GM19239 (cell line): ENCODE data around the gene SUMF1.
"Not testable (repeated sequence)": the region's sequence is repeated elsewhere in the genome, so short reads cannot be mapped to it uniquely, and the experiment has no call there.

ENCODE experiments used
- DNase-seq: peaks from one replicate; pipeline ENCODE4 v3.0.0; 2011; ENCODE audit warnings: low spot score; ENCODE audit not compliant: insufficient read length
- FAIRE-seq: peaks from 2 replicates; lab custom pipeline; 2011; peaks lifted over from hg19 to GRCh38; lab: Jason Lieb, UNC

Gene SUMF1

DNA sequence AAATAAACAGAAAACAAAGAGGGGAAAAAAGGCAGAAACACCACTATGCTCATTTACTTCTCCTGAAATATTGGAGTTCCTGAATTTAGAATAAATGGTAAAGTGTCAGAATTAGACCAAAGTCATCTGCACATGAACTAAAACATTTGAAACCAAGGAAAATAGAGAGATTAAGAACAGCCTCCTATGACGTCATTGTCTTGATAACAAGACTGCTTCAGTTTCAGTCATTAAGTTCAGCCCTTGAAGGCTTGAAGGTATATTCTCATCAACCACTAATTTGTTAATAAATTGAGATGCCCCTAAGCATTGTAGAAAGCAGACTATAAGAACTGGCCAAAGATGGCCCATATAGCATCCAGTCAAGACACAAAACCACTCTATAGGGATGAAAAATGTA, 2.5 kb downstream of the SUMF1 start:
- DNase-seq: no peak
- no peak for FAIRE-seq

DNA sequence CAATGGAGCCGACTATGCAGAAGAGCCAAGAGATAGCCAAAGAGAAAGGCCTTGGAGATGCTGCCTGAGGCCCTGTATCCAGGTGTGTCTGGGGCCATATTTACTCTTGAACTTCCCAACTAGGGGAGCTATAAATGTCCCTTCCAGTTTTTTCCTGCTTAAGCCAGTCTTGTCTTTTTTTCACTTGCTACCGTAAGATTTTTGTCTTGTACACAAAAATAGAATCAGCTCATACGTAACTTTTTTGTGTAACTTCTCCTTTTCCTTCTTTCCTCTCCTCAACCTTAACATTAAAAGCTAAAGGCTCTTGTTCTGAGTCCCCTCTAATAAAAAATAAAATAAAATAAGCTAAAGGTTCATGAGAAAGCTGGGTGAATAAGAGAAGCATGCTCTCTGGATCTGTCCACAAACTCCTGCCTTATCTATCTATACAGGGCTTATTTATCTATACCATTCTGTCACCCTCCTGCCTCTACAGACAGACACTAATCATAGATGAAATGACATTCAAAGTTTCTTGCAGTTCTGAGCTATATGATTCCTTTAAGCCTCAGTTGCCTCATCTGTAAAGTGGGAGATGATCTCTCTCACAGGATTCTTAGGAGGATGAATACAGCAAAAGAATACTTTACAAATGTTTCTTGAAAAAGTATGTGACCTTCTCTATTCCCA, 4.6 kb downstream of the SUMF1 start:
- no peak for DNase-seq
- FAIRE-seq: no peak

DNA sequence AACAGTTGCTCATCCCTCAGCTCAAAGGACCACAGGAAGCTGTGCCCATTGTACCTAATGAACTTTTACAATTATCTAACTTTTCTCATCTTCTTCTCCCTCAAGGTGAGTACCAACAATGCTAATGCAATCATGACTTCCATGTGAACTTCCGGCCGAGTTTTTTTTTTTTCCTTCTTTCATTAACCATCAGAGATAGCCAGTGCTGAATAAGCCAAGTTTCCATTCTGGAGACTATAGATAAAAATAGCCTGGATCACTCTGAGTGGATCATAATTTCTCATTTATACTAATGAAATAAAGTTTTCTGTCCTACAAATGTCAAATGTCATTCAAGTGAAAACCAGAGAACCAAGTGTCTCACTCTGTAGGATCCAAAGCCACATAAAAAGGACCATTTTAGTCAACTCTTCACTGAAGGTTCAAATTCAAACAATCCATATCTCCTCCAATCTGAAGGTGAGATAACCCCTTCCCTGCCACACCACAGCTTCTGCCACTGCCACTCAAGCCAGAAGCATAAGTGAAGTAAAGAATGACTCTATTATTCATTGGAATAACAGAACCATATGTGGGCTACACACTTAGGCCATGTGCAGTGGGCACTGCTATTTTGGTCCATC, 5.5 kb downstream of the SUMF1 start:
- DNase-seq (no peak), FAIRE-seq (no peak)

DNA sequence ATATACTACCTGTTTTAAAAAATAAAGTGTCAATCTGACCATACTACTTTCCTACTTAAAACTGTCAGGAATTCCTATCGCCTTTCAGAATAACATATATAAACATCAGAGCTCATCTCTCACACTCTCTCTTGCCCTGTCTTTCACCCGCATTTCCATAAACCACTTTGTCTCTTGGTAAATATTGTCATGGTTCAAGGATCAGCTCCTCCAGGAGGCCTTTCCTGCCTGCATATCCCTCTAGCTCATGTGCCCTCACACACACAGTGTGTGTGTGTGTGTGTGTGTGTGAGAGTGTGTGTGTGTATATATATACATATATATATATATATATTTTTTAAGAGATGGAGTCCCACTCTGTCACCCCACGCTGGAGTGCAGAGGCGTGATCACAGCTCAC, 6.7 kb downstream of the SUMF1 start:
- no peak for DNase-seq
- no peak for FAIRE-seq

DNA sequence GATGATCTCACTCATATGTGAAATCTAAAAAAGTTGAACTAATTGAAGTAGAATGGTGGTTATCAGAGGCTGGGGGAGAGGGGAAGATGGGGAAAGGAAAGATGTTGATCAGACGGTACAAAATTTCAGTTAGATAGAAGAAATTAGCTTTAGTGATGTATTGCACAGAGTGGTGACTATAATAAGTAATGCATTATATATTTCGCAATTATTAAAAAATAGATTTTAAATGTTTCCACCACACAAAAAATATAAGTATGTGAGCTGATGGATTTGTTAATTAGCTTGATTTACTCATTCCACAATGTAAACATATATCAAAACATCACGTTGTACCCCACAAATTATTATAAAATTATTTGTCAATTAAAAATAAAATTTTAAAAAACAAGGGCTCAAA, 8.1 kb downstream of the SUMF1 start:
- FAIRE-seq (no peak), DNase-seq (no peak)

DNA sequence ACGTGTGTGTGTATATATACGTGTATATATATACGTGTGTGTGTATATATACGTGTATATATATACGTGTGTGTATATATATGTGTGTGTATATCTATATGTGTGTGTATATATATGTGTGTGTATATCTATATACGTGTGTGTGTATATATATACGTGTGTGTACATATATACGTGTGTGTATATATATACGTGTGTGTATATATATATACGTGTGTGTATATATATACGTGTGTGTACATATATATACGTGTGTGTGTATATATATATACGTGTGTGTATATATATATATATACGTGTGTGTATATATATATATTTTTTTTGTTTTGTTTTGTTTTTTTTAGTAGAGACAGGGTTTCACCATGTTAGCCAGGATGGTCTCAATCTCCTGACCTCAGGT, 10.3 kb downstream of the SUMF1 start:
- not testable (repeated sequence) for FAIRE-seq, DNase-seq

DNA sequence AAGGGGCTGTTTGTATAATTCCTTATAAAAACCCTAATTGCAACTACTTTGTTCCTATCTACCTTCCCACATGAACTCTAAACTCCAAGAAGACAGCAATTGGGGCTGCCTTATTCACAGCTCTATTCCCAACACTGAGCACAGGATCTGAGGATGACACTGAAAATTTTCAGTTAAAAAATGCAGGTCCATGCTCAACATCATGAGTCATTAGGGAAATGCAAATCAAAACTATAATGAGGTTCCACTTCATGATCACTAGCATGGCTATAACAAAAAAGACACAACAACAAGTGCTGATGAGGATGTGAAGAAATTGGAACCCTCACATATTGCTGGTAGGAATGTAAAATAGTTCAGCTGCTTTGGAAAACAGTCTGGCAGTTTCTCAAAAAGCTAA, 12.9 kb downstream of the SUMF1 start:
- FAIRE-seq (no peak), DNase-seq (no peak)

DNA sequence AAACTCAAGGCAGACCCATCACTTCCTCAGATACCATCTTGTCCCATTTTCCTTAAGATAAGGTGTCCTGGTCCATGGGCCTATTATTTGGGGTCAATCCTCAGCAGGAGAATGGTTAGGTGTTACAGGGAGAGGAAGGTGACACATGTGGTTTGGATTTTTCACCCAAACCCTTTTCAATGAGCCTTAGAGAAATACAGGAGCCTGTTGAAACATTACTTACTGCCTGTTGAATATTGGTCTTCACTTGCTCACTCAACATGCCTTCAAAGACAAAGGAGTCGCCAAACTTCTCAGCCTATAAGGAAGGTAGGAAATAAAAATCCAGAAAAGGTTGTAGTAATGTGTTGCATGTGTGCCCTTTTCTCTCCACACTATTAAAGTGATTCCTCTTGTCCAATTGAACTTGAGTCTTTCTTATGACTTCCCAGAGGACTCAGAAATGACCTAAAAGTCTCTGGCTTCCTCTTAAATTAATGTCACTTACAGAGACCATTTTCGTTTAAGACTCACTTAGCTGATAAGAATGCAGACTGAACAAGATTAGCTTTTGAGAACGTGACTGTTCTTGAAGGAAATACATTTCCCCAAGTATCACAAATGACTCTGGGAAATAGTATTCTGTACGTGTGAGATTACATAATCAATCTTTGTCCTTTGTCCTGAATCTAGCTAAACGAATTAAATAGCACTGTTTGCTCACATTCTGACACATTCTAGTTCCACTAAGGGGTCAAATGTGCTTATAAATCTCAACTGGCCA, 17.8 kb downstream of the SUMF1 start:
- FAIRE-seq (no peak), DNase-seq (no peak)

DNA sequence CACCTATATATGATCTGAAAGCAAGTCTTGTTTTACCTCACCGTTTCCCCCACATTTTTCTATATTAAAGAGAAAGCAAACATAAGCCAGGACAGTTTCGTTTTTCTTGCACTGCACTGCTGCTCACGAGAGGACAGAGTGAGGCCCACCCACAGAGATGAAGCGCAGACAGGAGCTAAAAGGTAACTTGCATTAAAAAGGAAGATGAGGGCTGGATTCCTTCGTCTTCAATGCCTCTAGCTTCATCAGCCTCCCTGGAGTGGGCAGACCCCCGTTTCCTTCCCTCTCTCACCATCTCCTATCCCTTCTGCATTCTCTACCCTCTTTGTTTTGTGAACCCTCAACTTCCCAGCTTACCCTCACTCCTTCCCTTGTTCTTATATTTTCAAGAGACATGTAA, 18.9 kb downstream of the SUMF1 start:
- no peak for FAIRE-seq
- no peak for DNase-seq

DNA sequence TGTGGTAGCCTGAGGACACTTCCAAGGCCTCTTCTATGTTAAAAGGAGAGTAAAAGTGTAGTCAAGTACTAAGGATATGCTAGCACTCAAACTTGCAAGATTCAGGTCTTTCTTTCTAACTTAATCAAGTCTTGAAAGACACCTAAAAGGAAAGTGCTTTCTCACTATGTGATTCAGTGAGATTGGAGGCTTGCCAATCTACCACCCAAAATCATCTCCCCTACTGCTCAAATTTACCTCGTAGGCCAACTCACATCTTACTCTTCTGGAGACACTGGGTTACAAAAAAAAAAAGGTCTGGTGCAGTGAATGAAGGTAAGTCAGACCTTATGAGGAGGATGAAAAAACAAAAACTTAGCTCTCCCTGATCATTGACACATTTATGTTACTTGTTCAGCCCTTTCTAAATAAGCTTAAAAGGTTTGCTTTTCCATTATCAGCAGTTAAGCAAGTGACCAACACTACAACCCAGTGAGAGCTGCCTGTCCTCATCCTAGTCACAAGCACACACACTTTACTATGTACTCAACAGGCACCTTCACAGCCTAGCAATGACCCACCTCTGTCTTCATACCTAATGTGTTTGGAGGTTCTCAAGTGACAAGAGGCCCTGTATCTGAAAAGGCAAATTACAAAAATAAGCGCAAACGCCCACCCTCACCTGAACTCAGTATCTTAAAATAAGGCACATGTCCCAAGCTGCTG, 19.6 kb downstream of the SUMF1 start:
- FAIRE-seq (no peak), DNase-seq (no peak)

DNA sequence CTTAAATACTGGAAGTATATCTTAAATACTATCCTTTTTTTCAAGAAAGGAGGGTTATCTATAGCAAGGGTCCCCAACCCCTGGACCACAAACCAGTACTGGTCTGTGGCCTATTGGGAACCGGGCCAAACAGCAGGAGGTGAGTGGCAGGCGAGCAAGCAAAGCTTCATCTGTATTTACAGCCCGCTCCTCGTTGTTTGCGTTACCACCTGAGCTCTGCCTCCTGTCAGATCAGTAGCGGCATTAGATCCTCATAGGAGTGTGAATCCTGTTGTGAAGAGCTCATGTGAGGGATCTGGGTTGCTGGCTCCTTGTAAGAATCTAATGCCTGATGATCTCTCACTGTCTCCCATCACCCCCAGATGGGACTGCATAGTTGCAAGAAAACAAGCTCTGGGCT, 26.1 kb downstream of the SUMF1 start:
- FAIRE-seq (no peak), DNase-seq (no peak)

DNA sequence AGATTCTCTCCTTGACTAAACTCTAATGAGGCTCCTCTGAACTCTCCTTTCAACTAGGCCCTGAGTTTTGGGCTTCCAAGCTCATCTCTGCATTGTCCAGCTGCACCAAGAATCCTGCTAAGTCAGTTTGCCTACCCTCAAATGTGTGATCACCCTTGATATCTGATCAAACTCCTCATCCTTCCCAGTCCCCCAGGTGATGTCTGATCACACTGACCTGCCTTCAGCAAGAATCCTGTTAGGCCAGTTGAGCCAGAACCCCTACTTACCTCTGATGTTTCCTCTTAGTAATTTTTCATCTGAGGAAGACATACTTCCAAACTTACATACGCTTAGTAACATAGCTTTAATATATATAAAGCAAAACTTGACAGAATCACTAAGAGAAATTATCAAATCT, 28.8 kb downstream of the SUMF1 start:
- no peak for DNase-seq
- no peak for FAIRE-seq

DNA sequence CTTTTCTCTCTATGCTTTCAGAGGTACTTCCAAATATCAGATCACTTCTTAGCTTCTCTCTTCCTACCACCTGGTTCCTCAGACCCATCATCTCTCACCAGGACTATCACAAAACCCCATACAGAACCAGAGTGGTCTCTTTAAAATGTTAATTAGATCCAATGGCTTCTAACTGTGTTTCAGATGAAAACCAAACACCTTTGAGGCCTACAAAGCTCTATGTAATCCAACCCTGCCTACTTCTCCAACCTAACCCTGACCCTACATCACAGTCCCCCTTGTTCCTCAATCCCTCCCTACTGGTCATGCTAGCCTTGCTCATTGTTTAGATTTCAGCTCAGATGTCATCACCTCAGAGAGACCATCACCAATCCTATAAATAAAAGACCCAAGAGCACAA, 34.8 kb downstream of the SUMF1 start:
- FAIRE-seq: no peak
- no peak for DNase-seq

DNA sequence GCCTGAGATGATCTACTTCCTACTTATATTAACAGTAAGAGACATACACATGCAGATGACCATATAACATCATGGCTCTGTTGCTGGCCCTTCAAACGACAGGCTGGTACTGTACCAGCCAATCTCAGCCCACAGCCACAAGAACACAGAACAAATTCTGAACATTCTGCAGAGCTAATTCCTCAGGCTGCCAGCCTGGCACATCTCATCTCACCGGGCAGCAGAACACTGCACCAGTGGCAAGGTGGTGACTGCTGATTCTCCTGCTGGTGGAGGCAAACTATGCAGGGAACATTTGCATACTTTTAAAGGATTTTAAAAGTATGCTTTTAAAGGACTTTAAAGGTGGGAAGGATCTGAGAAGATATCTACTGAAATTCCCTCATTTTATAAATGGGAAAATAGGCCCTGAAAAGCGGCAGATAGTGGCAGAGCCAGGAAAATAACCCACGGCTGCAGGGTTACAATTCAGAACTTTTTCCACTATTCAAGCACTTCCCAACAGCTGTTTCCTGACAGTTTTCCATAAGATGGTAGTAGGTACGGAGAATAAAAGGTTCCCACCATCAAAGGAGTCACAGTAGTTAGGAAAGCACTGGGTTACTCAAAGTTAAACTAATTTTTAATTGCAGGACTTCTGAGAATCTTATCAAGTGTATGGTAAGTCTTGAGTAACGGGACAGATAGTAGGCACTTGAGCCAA, 37.3 kb downstream of the SUMF1 start:
- no peak for FAIRE-seq

DNA sequence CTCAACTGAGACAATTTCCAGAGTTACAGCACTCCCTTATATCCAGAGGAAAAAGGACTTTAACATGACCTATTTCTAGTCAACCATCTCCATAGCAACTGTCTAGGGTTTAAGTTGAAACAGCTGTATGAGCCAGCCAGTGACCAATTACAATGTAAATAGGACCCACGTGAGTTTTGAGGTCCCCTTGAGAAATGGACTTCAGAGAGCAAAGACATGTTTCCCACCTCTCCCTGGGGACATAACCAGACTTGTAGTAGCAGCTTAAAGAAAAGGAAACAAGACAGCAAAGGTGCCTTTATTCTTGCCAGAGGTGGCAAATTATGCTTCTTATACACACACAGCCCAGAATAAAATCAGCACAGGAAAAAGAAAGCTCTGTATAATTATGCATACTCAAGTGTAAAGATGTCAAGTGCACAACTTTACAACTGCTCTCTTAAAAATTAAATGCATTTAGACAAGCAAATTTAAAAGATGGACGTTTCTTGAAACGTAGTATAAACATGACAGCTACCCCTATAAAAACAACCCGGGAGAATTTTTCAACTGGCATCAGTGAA, 40.2 kb downstream of the SUMF1 start:
- DNase-seq (no peak), FAIRE-seq (no peak)

More for the DNA sequence above, 37.3 kb downstream of the SUMF1 start:
- no peak for DNase-seq

DNA sequence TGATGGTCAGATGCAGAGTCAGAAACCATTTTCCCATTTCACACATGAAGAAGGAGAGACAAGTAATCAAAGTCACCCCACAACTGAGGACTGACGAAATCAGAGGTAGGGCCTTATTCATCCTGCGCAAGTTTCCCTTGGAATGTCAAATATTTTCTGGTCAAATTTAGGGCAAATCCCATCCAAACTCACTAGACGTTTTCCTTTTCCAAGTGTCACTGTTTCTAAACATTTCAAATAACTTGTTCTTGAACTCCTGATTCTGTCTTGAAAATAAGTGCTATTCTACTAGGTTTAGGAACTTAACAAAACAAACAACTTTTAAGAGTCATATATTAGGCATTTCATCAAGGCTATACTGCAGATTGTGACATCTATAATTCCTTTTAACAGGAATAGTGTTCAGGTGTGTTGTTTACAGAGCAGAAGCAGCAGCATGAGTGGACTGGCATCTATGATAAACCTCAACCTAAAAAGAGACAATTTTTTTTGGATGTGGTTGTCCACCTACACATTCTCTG, 40.7 kb downstream of the SUMF1 start:
- DNase-seq (no peak), FAIRE-seq (no peak)

DNA sequence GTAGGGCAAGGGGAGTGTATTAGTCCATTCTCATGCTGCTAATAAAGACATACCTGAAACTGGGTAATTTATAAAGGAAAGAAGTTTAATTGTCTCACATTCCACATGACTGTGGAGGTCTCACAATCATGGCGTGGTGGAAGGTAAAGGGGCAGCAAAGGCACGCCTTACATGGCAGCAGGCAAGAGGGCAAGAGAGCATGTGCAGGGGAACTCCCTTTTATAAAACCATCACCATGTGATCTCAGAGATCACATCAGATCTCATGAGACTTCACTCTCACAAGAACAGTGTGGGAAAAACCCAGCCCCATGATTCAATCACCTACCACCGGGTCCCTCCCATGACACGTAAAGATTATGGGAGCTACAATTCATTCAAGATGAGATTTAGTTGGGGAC, 41.4 kb downstream of the SUMF1 start:
- DNase-seq (no peak), FAIRE-seq (no peak)

DNA sequence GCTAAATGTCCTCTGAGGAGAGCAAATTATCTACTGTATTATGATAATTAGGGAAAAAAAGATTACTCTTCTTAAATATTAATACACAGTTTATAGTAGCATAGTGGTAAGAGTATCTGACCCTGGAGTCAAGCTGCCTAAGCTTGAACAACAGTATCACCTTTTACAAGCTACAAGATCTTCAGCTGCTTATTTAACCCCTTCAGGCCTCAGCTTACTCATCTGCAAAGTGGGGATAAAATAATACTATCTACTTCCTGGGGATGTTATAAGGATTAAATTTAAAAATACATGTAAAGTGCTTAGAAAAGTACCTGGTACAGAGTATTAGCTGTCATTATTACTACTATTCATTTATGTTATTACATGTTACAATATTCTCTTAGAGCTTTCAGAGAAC, 42.0 kb downstream of the SUMF1 start:
- no peak for DNase-seq
- no peak for FAIRE-seq

DNA sequence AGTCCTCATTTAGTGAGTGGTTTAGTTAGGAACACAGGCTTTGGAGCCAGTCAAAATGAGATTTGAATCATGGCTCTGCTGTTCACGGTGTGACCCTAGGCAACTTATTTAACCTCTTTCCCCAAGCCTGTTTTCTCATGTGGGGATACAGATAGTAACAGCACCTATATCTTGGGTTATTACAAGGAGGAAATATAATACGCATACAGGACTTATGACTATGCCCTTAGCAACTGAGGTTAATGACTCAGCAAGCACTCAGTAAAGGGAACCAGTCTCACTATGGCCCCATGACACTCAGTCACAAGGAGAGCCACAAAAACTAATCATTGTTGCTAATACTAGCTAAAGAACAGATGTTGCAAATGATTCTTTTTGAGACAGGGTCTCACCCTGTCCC, 45.9 kb downstream of the SUMF1 start:
- DNase-seq (no peak), FAIRE-seq (no peak)

DNA sequence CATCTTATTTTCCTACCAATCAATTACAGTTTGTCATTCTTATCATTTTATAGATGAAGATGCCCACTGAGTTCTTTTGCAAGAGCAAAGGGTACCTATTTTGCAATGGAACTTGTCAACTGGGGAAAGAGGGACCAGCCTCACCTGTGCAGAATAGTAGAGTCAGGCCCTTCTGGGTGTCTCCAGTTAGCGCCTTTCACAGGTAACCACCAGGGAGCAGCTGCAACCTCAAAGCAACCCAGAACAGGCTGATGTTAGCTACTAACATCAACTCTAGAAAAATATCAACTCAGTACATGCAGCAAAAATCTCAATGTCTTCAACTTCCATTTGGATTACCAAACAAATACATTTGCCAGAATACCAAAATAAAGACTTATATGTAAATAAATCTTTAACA, 47.1 kb downstream of the SUMF1 start:
- FAIRE-seq (no peak), DNase-seq (no peak)
